ENCODE results near the gene VSTM1. TPM values are rescaled to one million over a fixed set of nuclear protein-coding genes. Genes with fewer than 3 reads are reported as not detected.

VSTM1 gene
- polyA plus RNA-seq, 4 donors = 0.09 TPM; not detected in 3

DNA sequence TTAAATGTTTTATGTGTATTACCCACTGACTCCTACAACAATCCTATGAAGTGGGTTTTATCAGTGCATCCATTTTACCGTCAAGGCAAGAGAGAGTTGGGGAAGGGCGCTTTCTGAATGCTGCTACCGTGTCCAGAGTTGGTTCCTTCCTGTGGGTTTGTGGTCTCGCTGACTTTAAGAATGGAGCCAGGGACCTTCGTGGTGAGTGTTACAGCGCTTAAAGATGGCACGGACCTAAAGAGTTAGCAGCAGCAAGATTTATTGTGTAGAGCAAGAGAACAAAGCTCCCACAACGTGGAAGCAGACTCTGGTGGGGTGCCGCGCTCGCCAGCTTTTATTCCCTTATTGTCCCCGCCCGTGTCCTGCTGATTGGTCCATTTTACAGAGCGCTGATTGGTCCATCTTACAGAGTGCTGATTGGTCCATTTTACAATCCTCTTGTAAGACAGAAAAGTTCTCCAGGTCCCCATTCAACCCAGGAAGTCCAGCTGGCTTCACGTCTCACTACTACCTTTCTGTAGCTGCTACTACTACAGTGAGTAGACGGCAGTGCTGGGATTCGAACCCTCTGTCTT, 30.8 kb upstream of the VSTM1 start:
- no peak for FAIRE-seq
- H3K9me3 ChIP-seq (ENCODE audit: control insufficient read depth in 2 of 2, insufficient read depth in 1 of 2, low read depth in 1 of 2, low read length in 1 of 2) = no peaks in the 10 kb centered on the region
- no peak overlapping the region for H3K4me3 ChIP-seq (ENCODE audit: low read depth in 1 of 3, low read length in 3 of 3)
- no peak for DNase-seq
- no peaks in the 10 kb centered on the region for H3K36me3 ChIP-seq (ENCODE audit: control insufficient read depth in 3 of 3, insufficient read depth in 2 of 3, low read depth in 1 of 3, low read length in 3 of 3)
- WGBS, 3 donors = 77 to 81% (median 81%) methylated on average over 17 of the region's 17 CpGs
- H3K27me3 ChIP-seq (ENCODE audit: control insufficient read depth in 3 of 3, insufficient read depth in 3 of 3, low read length in 3 of 3) = peaks cover 0 to 27% (median 12%) of the 10 kb centered on the region in 3 donors
- H3K4me1 ChIP-seq (ENCODE audit: control insufficient read depth in 3 of 3, insufficient read depth in 2 of 3, low read depth in 1 of 3, low read length in 2 of 3) = no peaks in the 10 kb centered on the region
- no peak overlapping the region for H3K27ac ChIP-seq (ENCODE audit: low read depth in 1 of 3, low read length in 2 of 3)

GRCh38 chr19:54084410-54084809, 20.7 kb upstream of the VSTM1 start:
- no peak for DNase-seq
- H3K27ac ChIP-seq (ENCODE audit: low read depth in 1 of 3, low read length in 2 of 3) = no peak overlapping the region
- no peaks in the 10 kb centered on the region for H3K36me3 ChIP-seq (ENCODE audit: control insufficient read depth in 3 of 3, insufficient read depth in 2 of 3, low read depth in 1 of 3, low read length in 3 of 3)
- peaks cover 1 to 5% of the 10 kb centered on the region in 2 donors for H3K9me3 ChIP-seq (ENCODE audit: control insufficient read depth in 2 of 2, insufficient read depth in 1 of 2, low read depth in 1 of 2, low read length in 1 of 2)
- FAIRE-seq = no peak
- WGBS, 3 donors = 68 to 86% (median 83%) methylated on average over 3 of the region's 3 CpGs
- H3K4me3 ChIP-seq (ENCODE audit: low read depth in 1 of 3, low read length in 3 of 3) = no peak overlapping the region
- H3K4me1 ChIP-seq (ENCODE audit: control insufficient read depth in 3 of 3, insufficient read depth in 2 of 3, low read depth in 1 of 3, low read length in 2 of 3) = no peaks in the 10 kb centered on the region
- H3K27me3 ChIP-seq (ENCODE audit: control insufficient read depth in 3 of 3, insufficient read depth in 3 of 3, low read length in 3 of 3) = peaks cover 0 to 4% (median 0%) of the 10 kb centered on the region in 3 donors

DNA sequence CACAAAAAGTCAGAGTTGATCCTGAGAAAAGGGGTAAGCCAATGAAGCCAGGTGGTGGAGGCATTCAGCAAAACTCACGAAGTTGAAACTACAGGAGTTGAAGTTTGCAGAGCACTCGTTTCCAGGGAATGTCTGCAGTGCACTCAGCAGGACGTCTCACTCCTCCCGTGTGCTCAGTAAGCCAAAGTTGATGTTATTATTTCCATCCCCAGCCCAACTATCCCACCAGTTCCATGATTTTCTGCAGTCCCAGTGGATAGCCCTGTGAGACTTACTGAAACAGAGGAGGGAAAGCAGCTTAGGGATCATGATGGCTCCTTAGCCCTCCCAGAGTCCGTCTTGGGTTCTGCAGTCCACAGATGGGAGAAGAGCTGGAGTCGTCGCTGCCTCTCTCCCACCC, 17.3 kb upstream of the VSTM1 start, which contains the start of gene TARM1:
TSS of gene TARM1 (minus strand) at position 334 of the 400 bp plus-strand sequence. CDS start at position 309, 25 bp downstream.
- H3K4me3 ChIP-seq (ENCODE audit: low read depth in 1 of 3, low read length in 3 of 3) = no peak within 1 kb of the TSS
- whole genome bisulfite sequencing, 3 donors = 72 to 88% (median 87%) methylated on average over 7 of the region's 7 CpGs

DNA sequence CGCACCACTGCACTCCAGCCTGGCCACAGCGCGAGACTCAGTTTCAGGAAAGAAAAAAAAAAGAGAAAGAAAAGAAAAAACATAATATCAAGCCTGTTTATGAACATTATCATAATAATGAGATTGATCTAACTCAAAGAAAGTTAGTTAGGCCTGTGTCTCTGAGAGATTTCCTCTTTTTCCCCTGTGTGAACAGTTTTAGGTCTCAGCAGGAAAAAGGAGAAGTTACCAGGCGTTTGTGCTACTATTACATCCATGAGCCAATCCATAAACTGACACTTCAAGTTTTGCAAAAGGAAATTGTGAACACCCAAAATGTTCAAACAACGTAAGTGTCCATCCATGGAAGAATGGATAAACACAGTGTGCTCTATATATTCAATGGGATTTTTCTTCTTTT, 13.6 kb upstream of the VSTM1 start:
- DNase-seq = no peak
- Histone ChIP-seq H3K27me3 (ENCODE audit: control insufficient read depth in 3 of 3, insufficient read depth in 3 of 3, low read length in 3 of 3) (peaks cover 0 to 4% (median 0%) of the 10 kb centered on the region in 3 donors), H3K9me3 (ENCODE audit: control insufficient read depth in 2 of 2, insufficient read depth in 1 of 2, low read depth in 1 of 2, low read length in 1 of 2) (peaks cover 1 to 5% of the 10 kb centered on the region in 2 donors), H3K4me1 (ENCODE audit: control insufficient read depth in 3 of 3, insufficient read depth in 2 of 3, low read depth in 1 of 3, low read length in 2 of 3) (no peaks in the 10 kb centered on the region), H3K4me3 (ENCODE audit: low read depth in 1 of 3, low read length in 3 of 3) (no peak overlapping the region), H3K36me3 (ENCODE audit: control insufficient read depth in 3 of 3, insufficient read depth in 2 of 3, low read depth in 1 of 3, low read length in 3 of 3) (no peaks in the 10 kb centered on the region), H3K27ac (ENCODE audit: low read depth in 1 of 3, low read length in 2 of 3) (no peak overlapping the region)
- no peak for FAIRE-seq
- WGBS, 3 donors = 70 to 75% (median 73%) methylated on average over 5 of the region's 5 CpGs

More for the DNA sequence above, 17.3 kb upstream of the VSTM1 start, which contains the start of gene TARM1:
- H3K27ac ChIP-seq (ENCODE audit: low read depth in 1 of 3, low read length in 2 of 3) = no peak within 1 kb of the TSS
- peaks cover 1 to 5% of the 10 kb centered on the region in 2 donors for H3K9me3 ChIP-seq (ENCODE audit: control insufficient read depth in 2 of 2, insufficient read depth in 1 of 2, low read depth in 1 of 2, low read length in 1 of 2)
- H3K36me3 ChIP-seq (ENCODE audit: control insufficient read depth in 3 of 3, insufficient read depth in 2 of 3, low read depth in 1 of 3, low read length in 3 of 3) = no peaks in the 10 kb centered on the region
- no peak for FAIRE-seq
- H3K4me1 ChIP-seq (ENCODE audit: control insufficient read depth in 3 of 3, insufficient read depth in 2 of 3, low read depth in 1 of 3, low read length in 2 of 3) = no peaks in the 10 kb centered on the region
- no peak for DNase-seq
- H3K27me3 ChIP-seq (ENCODE audit: control insufficient read depth in 3 of 3, insufficient read depth in 3 of 3, low read length in 3 of 3) = peaks cover 0 to 4% (median 0%) of the 10 kb centered on the region in 3 donors

DNA sequence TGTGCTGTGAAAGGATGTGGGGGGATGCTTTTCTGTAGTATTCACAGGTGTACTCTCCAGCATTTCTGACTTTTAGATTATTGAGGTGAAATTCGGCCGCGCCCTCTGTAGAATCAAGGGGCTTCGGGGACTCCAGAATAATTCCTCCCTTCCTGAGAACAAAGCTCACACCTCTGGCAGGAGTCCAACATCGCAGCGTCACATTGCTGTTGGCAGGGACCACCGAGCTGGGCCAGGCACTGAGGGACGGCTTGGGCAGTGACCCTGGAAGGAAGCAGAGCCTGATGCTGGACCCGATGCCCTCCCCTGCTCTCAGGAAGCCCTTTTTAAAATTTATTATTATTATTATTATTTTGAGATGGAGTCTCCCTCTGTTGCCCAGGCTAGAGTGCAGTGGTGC, 11.2 kb upstream of the VSTM1 start:
- DNase-seq (no peak), FAIRE-seq (no peak)
- H3K4me1 ChIP-seq (ENCODE audit: control insufficient read depth in 3 of 3, insufficient read depth in 2 of 3, low read depth in 1 of 3, low read length in 2 of 3) = no peaks in the 10 kb centered on the region
- peaks cover 0 to under 1% of the 10 kb centered on the region in 2 donors for H3K9me3 ChIP-seq (ENCODE audit: control insufficient read depth in 2 of 2, insufficient read depth in 1 of 2, low read depth in 1 of 2, low read length in 1 of 2)
- no peak overlapping the region for H3K27ac ChIP-seq (ENCODE audit: low read depth in 1 of 3, low read length in 2 of 3)
- no peaks in the 10 kb centered on the region for H3K27me3 ChIP-seq (ENCODE audit: control insufficient read depth in 3 of 3, insufficient read depth in 3 of 3, low read length in 3 of 3)
- H3K4me3 ChIP-seq (ENCODE audit: low read depth in 1 of 3, low read length in 3 of 3) = no peak overlapping the region
- no peaks in the 10 kb centered on the region for H3K36me3 ChIP-seq (ENCODE audit: control insufficient read depth in 3 of 3, insufficient read depth in 2 of 3, low read depth in 1 of 3, low read length in 3 of 3)
- 76 to 83% (median 77%) methylated on average over 9 of the region's 9 CpGs for WGBS, 3 donors

- Histone ChIP-seq H3K36me3 (ENCODE audit: control insufficient read depth in 3 of 3, insufficient read depth in 2 of 3, low read depth in 1 of 3, low read length in 3 of 3) (no peaks in the 10 kb centered on the region), H3K27me3 (ENCODE audit: control insufficient read depth in 3 of 3, insufficient read depth in 3 of 3, low read length in 3 of 3) (no peaks in the 10 kb centered on the region), H3K9me3 (ENCODE audit: control insufficient read depth in 2 of 2, insufficient read depth in 1 of 2, low read depth in 1 of 2, low read length in 1 of 2) (peaks cover 0 to 5% of the 10 kb centered on the region in 2 donors), H3K27ac (ENCODE audit: low read depth in 1 of 3, low read length in 2 of 3) (no peak overlapping the region), H3K4me3 (ENCODE audit: low read depth in 1 of 3, low read length in 3 of 3) (no peak overlapping the region), H3K4me1 (ENCODE audit: control insufficient read depth in 3 of 3, insufficient read depth in 2 of 3, low read depth in 1 of 3, low read length in 2 of 3) (no peaks in the 10 kb centered on the region)
- FAIRE-seq (no peak), DNase-seq (no peak)
- WGBS, 3 donors = 87 to 88% (median 87%) methylated on average over 10 of the region's 10 CpGs
Measured at GRCh38 chr19:54073829-54074228, 10.1 kb upstream of the VSTM1 start.

DNA sequence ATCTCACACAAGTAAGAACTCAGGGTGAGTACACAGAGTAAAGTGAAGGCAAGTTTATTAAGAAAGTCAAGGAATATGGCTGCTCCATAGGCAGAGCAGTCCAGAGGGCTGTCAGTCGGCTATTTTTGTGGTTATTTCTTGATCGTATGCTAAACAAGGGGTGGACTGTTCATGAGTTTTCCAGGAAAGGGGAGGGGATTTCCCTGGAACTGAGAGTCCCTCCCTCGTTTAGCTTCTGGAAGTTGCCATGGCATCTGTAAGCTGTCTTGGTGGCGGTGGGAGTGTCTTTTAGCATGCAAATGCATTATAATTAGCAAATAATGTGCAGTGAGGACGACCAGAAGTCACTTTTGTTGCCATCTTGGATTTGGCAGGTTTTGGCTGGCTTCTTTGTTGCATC, 5.8 kb upstream of the VSTM1 start:
- Histone ChIP-seq H3K27me3 (ENCODE audit: control insufficient read depth in 3 of 3, insufficient read depth in 3 of 3, low read length in 3 of 3) (no peaks in the 10 kb centered on the region), H3K4me3 (ENCODE audit: low read depth in 1 of 3, low read length in 3 of 3) (no peak overlapping the region), H3K27ac (ENCODE audit: low read depth in 1 of 3, low read length in 2 of 3) (no peak overlapping the region), H3K9me3 (ENCODE audit: control insufficient read depth in 2 of 2, insufficient read depth in 1 of 2, low read depth in 1 of 2, low read length in 1 of 2) (peaks cover 0 to 5% of the 10 kb centered on the region in 2 donors), H3K4me1 (ENCODE audit: control insufficient read depth in 3 of 3, insufficient read depth in 2 of 3, low read depth in 1 of 3, low read length in 2 of 3) (no peaks in the 10 kb centered on the region), H3K36me3 (ENCODE audit: control insufficient read depth in 3 of 3, insufficient read depth in 2 of 3, low read depth in 1 of 3, low read length in 3 of 3) (no peaks in the 10 kb centered on the region)
- FAIRE-seq (no peak), DNase-seq (no peak)
- WGBS, 3 donors = 64 to 72% (median 66%) methylated on average over 5 of the region's 5 CpGs

DNA sequence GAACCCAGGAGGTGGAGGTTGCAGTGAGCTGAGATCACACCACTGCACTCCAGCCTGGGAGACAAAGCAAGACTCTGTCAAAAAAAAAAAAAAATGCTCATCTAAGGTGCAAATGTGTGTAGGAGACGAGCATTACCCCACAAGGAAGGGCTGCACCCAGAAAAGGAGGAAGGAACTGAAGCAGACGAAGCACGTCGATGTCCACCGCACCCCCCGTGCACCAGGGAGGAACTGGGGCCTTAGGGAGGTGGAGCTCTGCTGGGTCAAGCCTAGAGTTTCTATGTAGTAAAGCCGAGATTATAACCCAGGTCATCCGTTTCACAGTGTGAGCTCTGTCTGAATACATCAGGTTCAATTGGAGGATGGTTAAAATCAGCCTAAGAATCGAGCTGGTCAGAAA, 1.1 kb downstream of the VSTM1 start:
- H3K36me3 ChIP-seq (ENCODE audit: control insufficient read depth in 3 of 3, insufficient read depth in 2 of 3, low read depth in 1 of 3, low read length in 3 of 3) = no peaks in the 10 kb centered on the region
- DNase-seq (no peak), FAIRE-seq (no peak)
- H3K27ac ChIP-seq (ENCODE audit: low read depth in 1 of 3, low read length in 2 of 3) = no peak overlapping the region
- H3K9me3 ChIP-seq (ENCODE audit: control insufficient read depth in 2 of 2, insufficient read depth in 1 of 2, low read depth in 1 of 2, low read length in 1 of 2) = no peaks in the 10 kb centered on the region
- no peak overlapping the region for H3K4me3 ChIP-seq (ENCODE audit: low read depth in 1 of 3, low read length in 3 of 3)
- H3K4me1 ChIP-seq (ENCODE audit: control insufficient read depth in 3 of 3, insufficient read depth in 2 of 3, low read depth in 1 of 3, low read length in 2 of 3) = no peaks in the 10 kb centered on the region
- H3K27me3 ChIP-seq (ENCODE audit: control insufficient read depth in 3 of 3, insufficient read depth in 3 of 3, low read length in 3 of 3) = no peaks in the 10 kb centered on the region
- 57 to 62% (median 61%) methylated on average over 9 of the region's 9 CpGs for WGBS, 3 donors

GRCh38 chr19:54047616-54048015, 16.1 kb downstream of the VSTM1 start:
- Histone ChIP-seq H3K4me1 (ENCODE audit: control insufficient read depth in 3 of 3, insufficient read depth in 2 of 3, low read depth in 1 of 3, low read length in 2 of 3) (no peaks in the 10 kb centered on the region), H3K27me3 (ENCODE audit: control insufficient read depth in 3 of 3, insufficient read depth in 3 of 3, low read length in 3 of 3) (no peaks in the 10 kb centered on the region), H3K4me3 (ENCODE audit: low read depth in 1 of 3, low read length in 3 of 3) (no peak overlapping the region), H3K27ac (ENCODE audit: low read depth in 1 of 3, low read length in 2 of 3) (no peak overlapping the region), H3K9me3 (ENCODE audit: control insufficient read depth in 2 of 2, insufficient read depth in 1 of 2, low read depth in 1 of 2, low read length in 1 of 2) (no peaks in the 10 kb centered on the region), H3K36me3 (ENCODE audit: control insufficient read depth in 3 of 3, insufficient read depth in 2 of 3, low read depth in 1 of 3, low read length in 3 of 3) (no peaks in the 10 kb centered on the region)
- DNase-seq (no peak), FAIRE-seq (no peak)
- 83 to 86% (median 85%) methylated on average over 4 of the region's 4 CpGs for WGBS, 3 donors

Data from small intestine (tissue), 7 donors.